ENCODE measurements around the gene SLC25A39.
A peak's percentile ranks its signal among the peaks of the same experiment; 100 is the strongest.
"Not testable (repeated sequence)": the region's sequence is repeated elsewhere in the genome, so short reads cannot be mapped to it uniquely, and the experiment has no call there.

Gene SLC25A39, protein sequence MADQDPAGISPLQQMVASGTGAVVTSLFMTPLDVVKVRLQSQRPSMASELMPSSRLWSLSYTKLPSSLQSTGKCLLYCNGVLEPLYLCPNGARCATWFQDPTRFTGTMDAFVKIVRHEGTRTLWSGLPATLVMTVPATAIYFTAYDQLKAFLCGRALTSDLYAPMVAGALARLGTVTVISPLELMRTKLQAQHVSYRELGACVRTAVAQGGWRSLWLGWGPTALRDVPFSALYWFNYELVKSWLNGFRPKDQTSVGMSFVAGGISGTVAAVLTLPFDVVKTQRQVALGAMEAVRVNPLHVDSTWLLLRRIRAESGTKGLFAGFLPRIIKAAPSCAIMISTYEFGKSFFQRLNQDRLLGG

DNA sequence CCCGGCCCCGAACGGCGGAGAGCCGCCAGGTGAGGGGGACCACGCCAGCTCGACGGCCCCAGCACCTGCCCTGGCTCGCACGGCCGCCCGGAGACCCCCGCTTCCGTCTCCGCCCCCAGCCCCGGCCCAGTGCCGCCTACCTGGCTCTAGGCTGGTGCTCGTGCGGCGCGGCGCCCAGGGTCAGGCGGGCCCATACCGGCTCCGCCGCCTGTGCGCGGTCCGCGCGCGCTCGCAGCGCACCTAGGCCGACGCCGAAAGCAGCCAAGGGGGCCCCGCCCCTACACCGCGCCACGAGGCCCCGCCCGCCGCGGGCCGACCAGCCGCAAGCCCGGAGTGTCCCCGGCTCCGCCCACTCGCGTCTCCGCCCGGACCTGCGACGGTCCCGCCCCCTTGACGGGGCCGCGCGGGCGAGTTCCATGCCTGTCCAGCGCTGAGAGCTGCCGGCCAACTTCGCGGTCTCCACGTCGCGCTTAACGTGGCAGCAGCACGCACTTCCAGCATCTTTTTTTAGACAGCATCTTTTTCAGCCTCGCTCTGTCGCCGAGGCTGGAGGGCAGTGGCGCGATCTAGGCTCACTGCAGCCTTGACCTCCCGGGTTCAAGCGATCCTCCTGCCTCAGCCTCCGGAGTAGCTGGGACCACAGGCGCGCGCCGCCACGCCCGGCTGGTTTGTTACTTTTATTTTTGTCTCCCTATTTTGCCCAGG, at the start of gene SLC25A39:
TSS of gene SLC25A39 (minus strand) at position 253 of the 705 bp plus-strand sequence. CDS start 1,261 bp downstream, outside the sequence.
- DNase-seq (ENCODE audit: low read depth, low spot score) = peak; percentile 70
- H3K27ac ChIP-seq = peak within 1 kb of the TSS; percentile 80

DNA sequence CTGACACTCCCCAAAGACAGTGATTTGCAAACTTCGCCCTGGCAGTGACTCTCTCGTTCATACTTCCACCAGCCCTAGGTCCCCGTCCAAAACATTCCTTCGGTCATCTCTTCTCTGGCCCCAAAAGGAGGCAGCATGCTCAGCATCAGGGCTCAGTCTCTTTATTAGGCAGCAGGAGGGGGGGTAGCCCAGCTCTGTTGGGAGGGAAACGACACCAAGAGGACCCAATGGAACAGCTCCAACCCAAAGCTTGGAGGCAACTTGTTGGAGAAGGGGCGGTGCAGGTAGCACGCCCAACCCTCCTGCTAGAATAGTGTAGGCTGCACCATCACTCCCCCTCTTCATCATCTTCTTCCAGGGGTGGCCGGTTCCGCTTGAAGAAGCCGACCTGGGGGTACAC, 47.4 kb upstream of the SLC25A39 start:
- no peak for DNase-seq (ENCODE audit: low read depth, low spot score)
- no peak overlapping the region for H3K27ac ChIP-seq

DNA sequence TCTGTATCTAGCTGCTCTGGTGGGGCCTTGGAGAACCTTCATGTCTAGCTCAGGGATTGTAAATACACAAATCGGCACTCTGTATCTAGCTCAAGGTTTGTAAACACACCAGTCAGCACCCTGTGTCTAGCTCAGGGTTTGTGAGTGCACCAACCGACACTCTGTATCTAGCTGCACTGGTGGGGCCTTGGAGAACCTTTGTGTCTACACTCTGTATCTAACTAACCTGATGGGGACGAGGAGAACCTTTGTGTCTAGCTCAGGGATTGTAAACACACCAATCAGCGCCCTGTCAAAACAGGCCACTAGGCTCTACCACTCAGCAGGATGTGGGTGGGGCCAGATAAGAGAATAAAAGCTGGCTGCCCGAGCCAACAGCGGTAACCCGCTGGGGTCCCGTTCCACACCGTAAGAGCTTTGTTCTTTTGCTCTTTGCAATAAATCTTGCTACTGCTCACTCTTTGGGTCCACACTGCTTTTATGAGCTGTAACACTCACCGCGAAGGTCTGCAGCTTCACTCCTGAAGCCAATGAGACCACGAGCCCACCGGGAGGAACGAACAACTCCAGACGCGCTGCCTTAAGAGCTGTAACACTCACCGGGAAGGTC, 44.9 kb upstream of the SLC25A39 start:
- not testable (repeated sequence) for DNase-seq (ENCODE audit: low read depth, low spot score); H3K27ac ChIP-seq

DNA sequence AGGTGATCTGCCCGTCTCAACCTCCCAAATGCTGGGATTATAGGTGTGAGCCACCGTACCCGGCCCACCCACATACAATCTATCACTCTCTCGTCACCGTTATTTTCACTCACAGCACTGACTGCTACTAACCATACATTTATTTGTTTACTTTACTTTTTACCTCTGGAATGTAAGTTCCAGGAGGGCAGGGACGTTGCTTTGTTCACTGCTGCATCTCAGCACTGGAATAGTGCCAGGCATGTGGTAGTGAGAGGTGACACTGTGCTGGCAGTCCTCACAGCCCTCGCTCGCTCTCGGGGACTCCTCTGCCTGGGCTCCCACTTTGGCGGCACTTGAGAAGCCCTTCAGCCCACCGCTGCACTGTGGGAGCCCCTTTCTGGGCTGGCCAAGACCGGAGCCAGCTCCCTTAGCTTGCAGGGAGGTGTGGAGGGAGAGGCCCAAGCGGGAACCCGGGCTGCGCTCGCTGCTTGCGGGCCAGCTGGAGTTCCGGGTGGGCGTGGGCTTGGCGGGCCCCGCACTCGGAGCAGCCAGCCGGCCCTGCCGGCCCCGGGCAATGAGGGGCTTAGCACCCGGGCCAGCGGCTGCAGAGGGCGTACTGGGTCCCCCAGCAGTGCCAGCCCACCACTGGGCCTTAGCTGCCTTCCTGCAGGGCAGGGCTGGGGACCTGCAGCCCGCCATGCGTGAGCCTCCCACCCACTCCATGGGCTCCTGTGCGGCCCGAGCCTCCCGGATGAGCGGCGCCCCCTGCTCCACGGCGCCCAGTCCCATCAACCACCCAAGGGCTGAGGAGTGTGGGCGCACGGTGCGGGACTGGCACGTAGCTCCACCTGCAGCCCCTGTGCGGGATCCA, 44.0 kb upstream of the SLC25A39 start:
- H3K27ac ChIP-seq; DNase-seq (ENCODE audit: low read depth, low spot score): not testable (repeated sequence)

DNA sequence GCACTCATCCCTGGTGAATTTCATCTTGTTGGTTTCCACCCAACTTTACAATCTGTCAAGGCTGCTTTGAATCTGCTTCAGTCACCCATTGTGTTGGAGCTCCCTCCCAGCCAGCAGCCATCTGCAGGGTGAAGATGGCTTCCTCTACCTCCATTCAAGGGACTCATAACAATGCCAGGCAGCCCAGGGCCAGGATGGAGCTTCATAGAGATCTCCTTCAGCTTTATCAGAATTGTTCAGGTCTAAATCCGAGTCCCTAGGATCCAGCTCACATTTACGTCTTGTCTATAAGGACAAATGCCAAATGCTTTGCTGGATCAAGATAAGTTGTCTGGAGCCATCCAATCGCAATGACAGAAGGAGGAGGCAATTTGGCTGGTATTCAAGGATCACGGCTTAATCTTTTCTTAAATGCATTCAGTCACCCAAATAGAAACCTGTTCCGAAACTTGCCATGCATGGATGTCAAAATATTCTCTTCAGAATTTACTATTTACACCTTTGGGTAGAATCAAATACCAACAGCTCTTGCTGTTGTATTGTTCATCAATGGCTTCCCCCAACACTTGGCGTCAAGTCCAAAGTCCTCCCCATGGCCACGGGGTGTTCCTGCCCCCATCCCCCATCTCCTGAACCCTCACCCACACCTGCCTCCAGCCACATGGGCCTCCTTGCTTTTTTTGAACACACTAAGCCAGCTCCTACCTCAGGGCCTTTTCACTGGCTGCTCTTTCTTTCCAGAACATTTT, 42.8 kb upstream of the SLC25A39 start:
- DNase-seq (ENCODE audit: low read depth, low spot score) = no peak
- no peak overlapping the region for H3K27ac ChIP-seq

DNA sequence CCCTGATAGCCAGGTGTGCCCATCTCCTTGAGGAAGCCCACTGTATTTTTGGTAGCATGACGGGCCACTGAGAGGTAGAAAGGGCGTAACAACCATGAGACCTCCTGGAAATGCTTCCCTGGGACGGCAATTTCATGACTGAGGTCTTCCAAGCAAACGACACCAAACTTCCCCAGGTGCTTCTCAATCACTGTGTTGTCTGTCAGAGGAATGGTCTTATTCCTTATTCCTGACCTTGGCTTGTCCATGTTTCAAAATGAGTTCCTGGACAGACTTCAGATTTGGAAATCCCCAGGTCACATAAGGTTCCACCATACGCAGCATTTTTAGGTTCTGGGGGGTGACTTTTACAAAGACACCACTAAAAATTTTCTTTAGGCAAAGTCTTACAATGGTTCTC, 40.4 kb upstream of the SLC25A39 start:
- not testable (repeated sequence) for H3K27ac ChIP-seq; DNase-seq (ENCODE audit: low read depth, low spot score)

DNA sequence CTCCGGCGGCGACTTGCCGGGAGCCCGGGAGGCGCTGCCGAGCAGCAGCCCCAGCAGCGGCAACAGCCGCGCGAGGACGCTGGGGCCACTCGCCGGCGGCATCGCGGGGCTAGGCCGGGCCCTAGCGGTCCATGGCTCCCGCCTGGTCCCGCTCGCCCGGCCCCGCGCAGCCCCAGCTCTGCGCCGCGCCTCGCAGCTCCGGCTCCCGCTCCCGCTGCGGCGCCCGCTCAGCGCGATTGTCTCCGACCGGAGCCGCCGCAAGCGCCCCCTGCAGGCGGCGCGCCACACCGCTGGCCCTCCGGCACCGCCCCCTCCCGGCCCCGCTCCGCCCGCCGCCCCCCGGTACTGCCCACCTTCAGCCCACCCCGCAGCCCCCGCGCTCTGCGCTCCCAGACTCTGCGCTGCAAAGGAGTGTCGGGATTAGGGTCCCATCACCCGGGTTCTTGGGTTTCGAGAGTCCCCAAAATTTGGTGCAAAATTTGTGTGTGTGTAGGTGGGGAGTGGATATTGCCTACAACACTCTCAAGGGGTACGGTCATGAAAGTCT, 39.1 kb upstream of the SLC25A39 start, which contains the start of gene FAM171A2:
TSS of gene FAM171A2 (minus strand) at position 241 of the 547 bp plus-strand sequence. CDS start at position 102, 139 bp downstream.
- H3K27ac ChIP-seq = no peak within 1 kb of the TSS
- DNase-seq (ENCODE audit: low read depth, low spot score) = no peak

DNA sequence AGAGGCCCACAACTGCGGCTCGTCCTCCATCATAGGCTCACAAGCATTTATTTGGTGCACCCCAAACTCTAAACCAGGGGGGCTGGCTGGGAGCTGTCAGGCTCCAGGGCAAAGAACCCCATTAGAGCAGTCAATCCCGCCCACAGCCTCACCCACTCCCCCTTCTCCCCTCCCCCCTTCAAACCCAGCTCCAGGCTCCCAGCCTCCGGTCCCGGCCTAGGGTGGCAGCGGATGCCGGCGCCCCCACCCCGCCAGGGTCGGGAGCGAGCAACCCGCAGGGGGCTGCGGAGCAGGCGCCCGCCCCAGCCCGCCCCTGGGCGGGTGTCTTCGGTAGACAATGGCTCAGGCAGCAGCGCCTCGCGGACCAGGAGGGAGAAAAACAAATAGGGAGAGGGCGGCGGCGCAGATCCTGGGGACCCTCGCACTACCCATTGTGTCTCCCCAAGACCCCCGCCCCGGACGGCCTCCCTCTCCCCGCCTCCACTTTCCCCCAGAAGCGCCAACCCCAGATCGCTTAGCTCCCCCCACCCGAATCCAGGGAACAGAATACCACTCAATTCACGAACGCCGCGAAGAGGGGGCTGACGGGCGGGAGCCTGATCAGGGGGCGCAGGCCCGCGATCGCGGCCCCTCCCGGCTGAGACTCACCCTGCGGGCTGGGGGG, 38.5 kb upstream of the SLC25A39 start:
- DNase-seq (ENCODE audit: low read depth, low spot score) = no peak
- no peak overlapping the region for H3K27ac ChIP-seq

DNA sequence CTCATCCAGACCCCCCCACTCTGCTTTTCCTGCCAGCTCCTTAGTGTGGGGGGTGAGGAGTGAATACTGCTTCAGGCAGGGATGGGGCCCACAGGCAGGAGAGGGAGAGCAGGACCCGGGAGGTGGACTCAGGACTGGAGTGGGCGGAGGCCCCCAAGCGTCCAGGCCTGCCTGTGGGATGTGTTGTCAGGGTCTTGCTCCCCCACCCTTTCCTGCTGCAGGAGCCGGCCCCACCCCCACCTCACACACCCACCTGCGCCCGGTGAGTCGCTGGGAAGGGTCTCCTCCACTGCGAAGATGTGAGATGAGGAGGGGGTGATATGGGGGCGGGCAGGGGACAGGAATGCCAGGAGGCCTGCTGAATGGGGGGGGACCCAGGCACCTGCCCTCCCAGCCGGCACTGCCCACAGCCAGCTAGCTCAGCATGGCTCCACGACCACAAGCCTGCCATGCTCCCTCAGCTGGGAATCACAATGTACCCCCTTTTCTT, 37.9 kb upstream of the SLC25A39 start:
- no peak overlapping the region for H3K27ac ChIP-seq
- DNase-seq (ENCODE audit: low read depth, low spot score) = no peak

DNA sequence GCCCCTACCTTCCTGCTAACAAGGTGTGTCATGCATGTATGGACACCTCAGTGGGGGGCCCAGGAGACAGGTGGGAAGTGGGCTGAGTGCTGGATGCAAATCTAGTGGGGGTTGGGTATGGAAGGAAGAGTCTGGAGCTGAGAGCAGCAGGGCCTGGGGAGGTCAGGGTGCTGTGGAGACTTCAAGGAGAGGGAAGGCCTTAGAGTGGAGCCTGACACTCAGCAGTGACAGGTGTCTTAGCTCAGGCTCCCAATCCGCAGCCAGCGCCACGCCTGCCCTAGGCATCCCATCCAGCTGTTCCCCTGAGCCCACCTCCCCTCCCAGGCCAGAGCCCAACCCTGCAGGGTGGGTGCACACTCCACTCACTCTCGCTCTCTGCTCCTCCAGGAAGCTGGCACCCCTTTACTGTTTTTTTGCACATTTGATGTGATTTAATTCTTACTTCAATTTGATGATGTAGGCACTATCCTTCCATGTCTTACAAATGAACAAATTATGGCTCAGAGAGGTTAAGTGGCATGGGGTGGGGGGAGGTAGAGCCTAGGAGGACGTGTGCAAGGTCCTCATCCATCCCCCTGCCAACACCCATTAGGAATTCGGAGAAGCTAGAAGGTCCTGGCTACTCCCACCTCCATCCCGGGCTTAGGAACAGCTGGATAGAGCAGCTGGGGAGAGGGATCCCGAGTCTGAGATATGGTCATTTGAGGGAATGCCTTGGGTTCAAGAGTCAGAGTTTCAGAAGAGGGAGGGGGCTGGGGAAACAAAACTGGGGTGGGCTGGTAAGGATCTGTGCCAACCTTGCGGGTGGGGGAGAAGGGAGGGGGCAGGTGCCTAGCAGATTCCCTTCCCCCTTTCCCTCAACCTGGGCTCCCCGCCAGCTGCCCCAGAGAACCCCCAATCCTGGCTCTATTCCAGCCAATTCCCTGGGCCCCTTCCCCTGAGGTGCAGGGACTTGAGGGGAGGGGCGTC, 37.0 kb upstream of the SLC25A39 start:
- H3K27ac ChIP-seq = no peak overlapping the region
- no peak for DNase-seq (ENCODE audit: low read depth, low spot score)

DNA sequence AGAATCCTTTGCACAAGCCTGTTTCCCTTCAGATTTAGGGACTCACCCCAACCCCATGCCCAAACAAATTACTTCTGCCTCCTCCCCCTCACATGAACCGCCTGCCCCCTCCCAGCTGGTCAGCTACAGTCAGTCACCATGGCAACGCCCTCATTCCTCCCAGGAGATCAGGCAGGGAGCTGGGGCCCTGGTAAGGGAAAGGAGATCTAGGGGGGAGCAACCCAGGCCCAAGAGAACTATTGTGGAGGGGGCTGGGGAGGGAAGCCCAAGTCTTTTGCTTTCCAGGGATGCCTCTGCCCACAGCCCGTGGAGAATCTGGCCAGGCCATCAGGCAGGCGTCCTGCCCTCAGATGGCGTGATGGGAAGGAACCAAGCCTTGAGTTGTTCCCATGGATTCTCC, 36.2 kb upstream of the SLC25A39 start:
- H3K27ac ChIP-seq = no peak overlapping the region
- no peak for DNase-seq (ENCODE audit: low read depth, low spot score)

DNA sequence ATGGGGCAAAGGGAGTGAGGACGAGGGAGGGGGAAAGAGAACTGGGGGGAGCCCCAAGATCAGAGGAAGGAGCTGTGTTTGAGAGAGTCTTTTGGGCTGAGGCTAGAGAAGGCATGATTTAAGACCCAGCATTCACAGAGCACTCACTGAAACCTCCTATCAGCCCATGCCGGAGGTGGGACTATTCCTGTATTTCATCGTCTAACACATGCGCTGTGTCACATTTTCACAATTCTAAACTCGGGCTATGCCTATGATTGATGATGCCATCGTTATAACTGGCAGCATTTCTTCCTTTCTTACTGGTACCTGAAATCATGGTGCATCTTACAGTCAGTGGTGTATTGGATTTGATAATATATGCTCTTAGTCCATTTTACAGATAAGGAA, 35.5 kb upstream of the SLC25A39 start:
- no peak for DNase-seq (ENCODE audit: low read depth, low spot score)
- no peak overlapping the region for H3K27ac ChIP-seq

DNA sequence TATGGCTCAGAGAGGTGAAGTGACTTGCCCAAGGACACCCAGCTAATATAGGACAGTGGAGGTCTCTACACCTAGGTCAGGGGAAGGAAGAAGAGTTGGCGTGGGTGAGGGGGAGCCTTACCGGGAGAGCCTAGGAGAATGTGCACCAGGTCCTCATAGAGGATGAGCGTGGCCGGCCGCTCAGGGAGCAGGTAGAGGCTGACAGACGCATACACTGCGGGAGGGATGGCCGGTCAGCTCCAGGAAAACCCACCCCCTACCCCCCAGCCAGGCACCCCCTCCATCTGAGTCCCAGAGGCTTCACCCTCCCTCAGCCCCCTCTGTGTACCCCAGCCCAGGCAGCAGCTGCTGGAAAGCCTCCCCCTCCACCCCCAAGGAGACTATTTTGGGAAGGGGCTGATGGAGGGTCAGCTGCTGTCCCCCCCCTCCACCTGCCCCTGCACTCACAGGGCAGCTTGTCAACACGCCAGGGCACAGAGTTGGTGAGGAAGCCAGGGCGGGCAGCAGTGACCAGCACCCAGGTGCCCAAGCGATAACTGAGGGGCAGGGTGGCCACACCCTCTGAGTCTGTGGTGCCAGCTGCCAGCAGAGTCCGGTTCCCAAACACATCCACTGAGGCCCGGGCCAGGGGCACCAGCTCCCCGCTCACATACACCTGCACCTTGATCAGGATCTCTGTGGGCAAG, 35.0 kb upstream of the SLC25A39 start:
- no peak overlapping the region for H3K27ac ChIP-seq
- no peak for DNase-seq (ENCODE audit: low read depth, low spot score)

DNA sequence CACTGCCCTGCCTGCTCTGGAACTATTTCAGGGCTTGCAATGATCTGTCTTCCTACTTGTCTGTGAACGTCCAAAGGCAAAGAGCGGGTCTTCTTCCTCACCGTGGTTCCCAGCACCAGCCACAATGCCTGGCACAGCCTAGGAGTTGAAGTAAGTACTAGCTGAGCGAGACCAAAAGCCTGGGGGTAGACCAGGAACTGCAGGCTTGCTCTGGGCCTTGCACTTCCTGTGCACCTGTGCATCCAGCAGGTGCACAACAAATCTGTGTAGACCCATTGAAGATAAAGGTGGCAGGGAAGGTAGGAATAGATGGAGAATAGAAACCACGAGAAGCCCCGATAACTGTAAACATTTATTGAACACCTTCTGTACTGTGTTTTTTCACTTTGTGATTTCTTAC, 34.4 kb upstream of the SLC25A39 start:
- H3K27ac ChIP-seq = no peak overlapping the region
- no peak for DNase-seq (ENCODE audit: low read depth, low spot score)

DNA sequence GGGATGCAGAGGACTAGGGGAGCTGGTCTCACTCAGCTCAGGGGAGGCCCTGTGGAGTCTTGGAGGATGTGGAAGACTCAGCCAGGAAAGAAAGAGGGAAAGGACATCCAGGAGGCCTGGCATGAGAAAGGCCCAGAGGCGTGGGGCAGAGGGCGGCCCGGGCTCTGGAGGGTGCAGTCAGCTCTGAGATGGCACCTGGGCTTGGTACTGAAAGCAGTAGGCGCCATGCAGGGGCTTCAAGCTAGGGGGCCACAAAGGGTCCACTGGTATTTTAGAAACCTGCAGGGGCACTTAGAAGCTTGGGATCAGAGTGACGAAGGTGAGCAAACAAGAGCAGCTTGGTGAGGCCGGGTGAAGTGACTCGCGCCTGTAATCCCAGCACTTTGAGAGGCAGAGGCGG, 33.4 kb upstream of the SLC25A39 start:
- DNase-seq (ENCODE audit: low read depth, low spot score) = no peak

DNA sequence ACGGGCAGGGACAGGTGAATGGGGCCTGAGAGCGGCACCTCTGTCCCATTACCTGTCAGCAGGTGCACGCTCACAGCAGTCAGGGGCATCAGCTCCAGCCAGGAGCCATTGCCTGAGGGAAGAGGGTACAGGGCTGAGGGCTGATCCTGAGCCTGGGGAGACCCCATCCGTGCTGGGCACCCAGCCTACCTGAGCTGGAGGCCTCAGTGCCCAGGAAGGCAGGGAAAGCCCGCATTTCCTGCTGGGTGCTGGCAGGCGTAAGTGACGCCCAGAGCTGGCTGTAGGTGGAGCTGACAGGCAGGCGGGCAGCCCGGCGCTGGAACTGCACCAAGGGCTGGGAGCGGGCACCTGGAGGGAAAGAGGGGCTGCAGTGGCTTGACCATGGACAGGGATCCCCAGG, 31.6 kb upstream of the SLC25A39 start:
- no peak overlapping the region for H3K27ac ChIP-seq
- DNase-seq (ENCODE audit: low read depth, low spot score) = no peak

More for the DNA sequence above, 33.4 kb upstream of the SLC25A39 start:
- no peak overlapping the region for H3K27ac ChIP-seq

DNA sequence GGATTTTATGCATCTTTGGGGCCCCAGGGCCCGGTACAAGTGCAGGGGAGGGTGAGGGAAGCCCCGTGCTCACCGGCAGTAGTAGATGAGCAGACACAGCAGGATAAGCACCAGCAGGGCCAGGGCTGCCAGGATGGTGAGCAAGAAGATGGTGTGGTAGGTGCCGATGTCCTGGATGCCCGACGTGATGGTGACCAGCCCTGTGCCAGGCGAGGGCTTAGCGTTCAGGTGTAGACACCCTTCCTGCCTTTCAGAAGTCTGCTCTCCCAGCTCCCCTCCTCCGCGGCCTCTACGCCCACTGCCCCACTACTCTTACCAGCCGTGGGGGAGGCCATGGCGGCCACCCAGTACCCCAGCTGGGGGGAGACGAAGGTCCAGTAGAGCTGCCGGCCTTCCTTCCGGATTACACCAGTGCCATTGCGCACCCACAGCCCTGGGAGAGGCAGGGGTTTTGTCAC, 31.0 kb upstream of the SLC25A39 start:
- no peak for DNase-seq (ENCODE audit: low read depth, low spot score)
- no peak overlapping the region for H3K27ac ChIP-seq
